GM18517 (cell line): ENCODE data around the gene TRIM44.
A peak's percentile ranks its signal among the peaks of the same experiment; 100 is the strongest.

ENCODE experiments used
- ATAC-seq: cut with Tn5 transposase; IDR thresholded peaks from one replicate; pipeline ENCODE4 v1.9.1; 2021; ENCODE audit warnings: mild to moderate bottlenecking, moderate library complexity; ENCODE audit not compliant: unreplicated experiment

The TRIM44 gene

GRCh38 chr11:35662649-35663407, at the start of gene TRIM44:
TRIM44 (plus strand) TSS chr11:35662775; CDS start chr11:35663112, 337 bp downstream.
- peak; percentile 90 for ATAC-seq

- no peak for ATAC-seq
Observed at GRCh38 chr11:35614939-35615569, 47.5 kb upstream of the TRIM44 start.

- ATAC-seq = peak; percentile 40
Observed at GRCh38 chr11:35615921-35616900, 46.4 kb upstream of the TRIM44 start.

GRCh38 chr11:35617316-35617686, 45.3 kb upstream of the TRIM44 start:
- no peak for ATAC-seq

GRCh38 chr11:35617687-35618496, 44.7 kb upstream of the TRIM44 start, which contains the start of gene FJX1:
FJX1 (plus strand) TSS chr11:35618460; CDS start chr11:35618637, 177 bp downstream.
- ATAC-seq = peak; percentile 21

- ATAC-seq = peak; percentile 48
Observed at GRCh38 chr11:35618497-35619115, 44.0 kb upstream of the TRIM44 start.

GRCh38 chr11:35619116-35619854, 43.3 kb upstream of the TRIM44 start:
- peak; percentile 46 for ATAC-seq

GRCh38 chr11:35619855-35620640, 42.5 kb upstream of the TRIM44 start:
- no peak for ATAC-seq

- no peak for ATAC-seq
Observed at GRCh38 chr11:35620795-35621194, 41.8 kb upstream of the TRIM44 start.

- ATAC-seq = no peak
Observed at GRCh38 chr11:35621620-35622019, 41.0 kb upstream of the TRIM44 start.

- no peak for ATAC-seq
Observed at GRCh38 chr11:35622070-35622469, 40.5 kb upstream of the TRIM44 start.

GRCh38 chr11:35623621-35624168, 38.9 kb upstream of the TRIM44 start:
- no peak for ATAC-seq

- ATAC-seq = no peak
Observed at GRCh38 chr11:35624316-35624715, 38.3 kb upstream of the TRIM44 start.

GRCh38 chr11:35624781-35625180, 37.8 kb upstream of the TRIM44 start:
- ATAC-seq = no peak

- ATAC-seq = no peak
Observed at GRCh38 chr11:35626501-35626900, 36.1 kb upstream of the TRIM44 start.

- ATAC-seq = no peak
Observed at GRCh38 chr11:35629511-35629910, 33.1 kb upstream of the TRIM44 start.

GRCh38 chr11:35629914-35630313, 32.7 kb upstream of the TRIM44 start:
- ATAC-seq = no peak

GRCh38 chr11:35631891-35632290, 30.7 kb upstream of the TRIM44 start:
- no peak for ATAC-seq
